GM21825 (cell line): Measurements from ENCODE around the gene TMEM170A.

ENCODE experiments used
- ATAC-seq: cut with Tn5 transposase; IDR thresholded peaks from one replicate; pipeline ENCODE4 v1.9.1; 2021; ENCODE audit warnings: mild to moderate bottlenecking, moderate library complexity; ENCODE audit not compliant: unreplicated experiment

TMEM170A gene

GRCh38 chr16:75406943-75407342, 57.5 kb downstream of the TMEM170A start:
- ATAC-seq, result no peak

- no peak for ATAC-seq
Measured at GRCh38 chr16:75402821-75403475, 61.5 kb downstream of the TMEM170A start.

GRCh38 chr16:75402159-75402820, 62.2 kb downstream of the TMEM170A start:
- ATAC-seq, result no peak

GRCh38 chr16:75401691-75402090, 62.8 kb downstream of the TMEM170A start:
- ATAC-seq, result no peak

GRCh38 chr16:75398333-75398732, 66.2 kb downstream of the TMEM170A start:
- no peak for ATAC-seq

- no peak for ATAC-seq
Measured at GRCh38 chr16:75394941-75395340, 69.5 kb downstream of the TMEM170A start.
